OCI-LY7 (cell line): ENCODE results near the gene PLIN5.

Source experiments
- CTCF ChIP-seq: fragments of 200-600 bp; sonication (generic); conservative IDR thresholded peaks from 2 replicates; pipeline ENCODE4 v1.5.1; 2014; ENCODE audit warnings: mild to moderate bottlenecking, antibody characterized with exemption, low read length, moderate library complexity, mixed read lengths
- EZH2phosphoT487 ChIP-seq: fragments of 200-600 bp; sonication (generic); IDR thresholded peaks from 2 replicates; pipeline ENCODE4 v1.6.1; 2018; ENCODE audit warnings: low read depth, borderline replicate concordance, mild to moderate bottlenecking, mixed run types, antibody characterized with exemption, low read length, moderate library complexity, mixed read lengths

GRCh38 chr19:4525563-4526002 is 9.4 kb downstream of the PLIN5 start:
- TF ChIP-seq EZH2phosphoT487 (no peak), CTCF (no peak)
